HG02571 (cell line): ENCODE data around the gene ACKR2.
"Not testable (repeated sequence)": the region's sequence is repeated elsewhere in the genome, so short reads cannot be mapped to it uniquely, and the experiment has no call there.

Source experiments
- ATAC-seq: cut with Tn5 transposase; IDR thresholded peaks from one replicate; pipeline ENCODE4 v1.9.1; 2021; ENCODE audit warnings: mild to moderate bottlenecking, moderate library complexity; ENCODE audit not compliant: unreplicated experiment

Gene ACKR2

DNA sequence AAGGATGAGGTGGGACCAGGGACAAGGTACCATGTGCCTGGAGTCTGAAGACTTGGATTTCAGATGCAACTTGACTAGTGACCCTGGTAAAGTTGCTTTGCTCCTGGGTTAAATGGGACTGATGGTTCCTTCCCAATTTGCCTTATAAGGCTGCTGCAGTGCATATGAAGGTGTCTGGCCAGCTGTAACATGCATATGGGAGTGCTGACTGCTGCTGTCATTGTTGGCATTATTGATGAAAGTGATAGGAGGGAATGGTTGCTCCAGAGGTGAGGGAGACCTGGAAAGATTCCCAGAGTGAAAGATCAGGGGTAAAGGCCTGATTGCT lies 45.9 kb downstream of the ACKR2 start:
- no peak for ATAC-seq

DNA sequence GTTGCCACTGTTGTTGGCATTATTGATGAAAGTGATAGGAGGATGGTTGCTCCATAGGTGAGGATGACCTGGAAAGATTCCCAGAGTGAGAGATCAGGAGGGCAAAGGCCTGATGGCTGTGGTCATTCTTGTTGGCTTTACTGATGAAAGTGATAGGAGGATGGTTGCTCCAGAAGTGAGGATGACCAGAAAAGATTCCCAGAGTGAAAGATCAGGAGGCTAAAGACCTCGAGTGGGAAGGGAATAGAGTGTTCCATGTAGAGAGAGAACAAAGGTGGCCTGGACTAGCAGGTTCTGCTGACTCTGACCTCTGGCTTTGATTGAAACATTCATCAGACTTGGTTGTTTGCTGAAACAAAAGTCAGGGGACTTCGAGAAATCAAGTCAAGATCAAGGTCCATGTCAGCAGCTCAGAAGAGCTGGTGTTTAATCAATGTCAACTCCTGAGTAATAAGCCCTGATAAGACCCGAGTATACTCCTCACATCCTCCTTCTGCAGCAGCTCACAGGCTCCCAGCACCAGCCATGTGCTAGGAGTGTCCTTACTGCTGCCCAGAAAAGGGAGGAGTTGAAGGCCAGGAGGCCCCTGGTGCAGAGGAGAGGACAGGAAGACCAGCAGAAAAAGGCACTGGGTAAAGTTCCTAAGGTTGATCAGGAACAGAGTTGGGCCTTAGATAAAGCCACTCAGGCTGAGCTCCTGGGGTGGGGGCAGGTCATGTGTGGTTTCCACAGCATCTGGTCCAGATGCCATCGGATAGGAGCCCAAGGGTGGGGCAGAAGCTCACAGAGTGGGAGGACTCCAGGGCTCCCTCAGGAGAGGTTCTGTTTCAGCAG lies 46.5 kb downstream of the ACKR2 start:
- no peak for ATAC-seq

- ATAC-seq, result no peak
Measured at GRCh38 chr3:42856544-42856943, 47.3 kb downstream of the ACKR2 start.

DNA sequence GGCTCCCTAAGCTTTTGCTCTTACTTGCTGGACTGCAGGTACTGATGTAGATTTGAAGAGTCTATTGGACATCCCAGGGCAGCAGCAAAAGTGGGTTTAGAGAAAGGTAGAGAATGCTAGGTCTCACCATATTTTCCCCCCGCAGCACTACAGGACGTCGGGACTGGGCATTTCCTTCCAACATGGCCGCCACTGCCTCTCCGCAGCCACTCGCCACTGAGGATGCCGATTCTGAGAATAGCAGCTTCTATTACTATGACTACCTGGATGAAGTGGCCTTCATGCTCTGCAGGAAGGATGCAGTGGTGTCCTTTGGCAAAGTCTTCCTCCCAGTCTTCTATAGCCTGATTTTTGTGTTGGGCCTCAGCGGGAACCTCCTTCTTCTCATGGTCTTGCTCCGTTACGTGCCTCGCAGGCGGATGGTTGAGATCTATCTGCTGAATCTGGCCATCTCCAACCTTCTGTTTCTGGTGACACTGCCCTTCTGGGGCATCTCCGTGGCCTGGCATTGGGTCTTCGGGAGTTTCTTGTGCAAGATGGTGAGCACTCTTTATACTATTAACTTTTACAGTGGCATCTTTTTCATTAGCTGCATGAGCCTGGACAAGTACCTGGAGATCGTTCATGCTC lies 55.2 kb downstream of the ACKR2 start:
- ATAC-seq, result no peak

- no peak for ATAC-seq
Measured at GRCh38 chr3:42865256-42865655, 56.0 kb downstream of the ACKR2 start.

DNA sequence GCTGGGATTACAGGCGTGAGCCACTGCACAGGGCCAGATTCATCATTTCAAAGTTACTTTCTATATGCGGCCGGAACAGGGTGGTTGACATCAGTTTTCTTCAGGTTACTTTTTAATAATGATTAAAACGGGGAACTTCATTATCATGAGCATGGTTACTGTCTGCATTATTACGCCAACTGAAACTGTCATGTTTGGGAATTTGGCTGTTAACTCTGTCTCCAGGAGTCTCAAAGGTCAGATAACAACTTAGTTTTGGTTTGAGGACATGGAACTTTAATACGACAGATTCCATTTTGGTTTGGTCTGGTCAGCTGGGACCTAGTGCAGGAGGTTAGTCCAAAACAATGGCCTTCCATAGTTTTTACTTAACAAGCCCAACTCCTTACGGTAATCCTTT lies 57.9 kb downstream of the ACKR2 start:
- no peak for ATAC-seq

GRCh38 chr3:42868841-42869240 lies 59.6 kb downstream of the ACKR2 start:
- ATAC-seq, result no peak

- no peak for ATAC-seq
Measured at GRCh38 chr3:42871592-42872196, 62.4 kb downstream of the ACKR2 start.

- ATAC-seq, result no peak
Measured at GRCh38 chr3:42872718-42873117, 63.5 kb downstream of the ACKR2 start.

DNA sequence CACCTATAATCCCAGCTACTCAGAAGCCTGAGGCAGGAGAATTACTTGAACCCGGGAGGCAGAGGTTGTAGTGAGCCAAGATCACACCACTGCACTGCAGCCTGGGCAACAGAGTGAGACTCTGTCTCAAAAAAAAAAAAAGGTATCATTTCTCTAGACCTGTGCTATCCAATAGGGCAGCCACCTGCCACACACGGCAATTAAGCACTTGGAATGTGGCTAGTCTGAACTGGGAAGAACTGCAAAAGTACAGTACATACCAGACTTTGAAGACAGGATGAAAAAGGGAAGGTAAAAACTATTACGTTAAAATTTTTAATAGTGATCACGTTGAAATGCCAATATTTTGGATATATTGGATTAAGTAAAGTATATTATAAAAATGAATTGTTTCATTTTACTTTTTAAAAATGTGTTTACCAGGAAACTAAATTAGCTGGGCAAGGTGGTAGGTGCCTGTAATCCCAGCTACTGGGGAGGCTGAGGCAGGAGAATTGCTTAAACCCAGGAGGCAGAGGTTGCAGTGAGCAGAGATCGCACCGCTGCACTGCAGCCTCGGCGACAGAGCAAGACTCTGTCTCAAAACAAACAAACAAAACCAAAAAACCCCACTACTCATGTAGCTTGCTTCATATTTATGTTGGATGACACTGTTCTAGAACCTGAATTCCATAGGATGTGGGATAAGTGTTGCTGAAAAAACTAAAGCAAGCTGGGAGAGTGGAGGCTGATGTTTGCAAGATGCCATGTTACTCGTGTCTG lies 64.2 kb downstream of the ACKR2 start:
- ATAC-seq, result no peak

GRCh38 chr3:42874749-42875148 lies 65.5 kb downstream of the ACKR2 start:
- ATAC-seq, result no peak

DNA sequence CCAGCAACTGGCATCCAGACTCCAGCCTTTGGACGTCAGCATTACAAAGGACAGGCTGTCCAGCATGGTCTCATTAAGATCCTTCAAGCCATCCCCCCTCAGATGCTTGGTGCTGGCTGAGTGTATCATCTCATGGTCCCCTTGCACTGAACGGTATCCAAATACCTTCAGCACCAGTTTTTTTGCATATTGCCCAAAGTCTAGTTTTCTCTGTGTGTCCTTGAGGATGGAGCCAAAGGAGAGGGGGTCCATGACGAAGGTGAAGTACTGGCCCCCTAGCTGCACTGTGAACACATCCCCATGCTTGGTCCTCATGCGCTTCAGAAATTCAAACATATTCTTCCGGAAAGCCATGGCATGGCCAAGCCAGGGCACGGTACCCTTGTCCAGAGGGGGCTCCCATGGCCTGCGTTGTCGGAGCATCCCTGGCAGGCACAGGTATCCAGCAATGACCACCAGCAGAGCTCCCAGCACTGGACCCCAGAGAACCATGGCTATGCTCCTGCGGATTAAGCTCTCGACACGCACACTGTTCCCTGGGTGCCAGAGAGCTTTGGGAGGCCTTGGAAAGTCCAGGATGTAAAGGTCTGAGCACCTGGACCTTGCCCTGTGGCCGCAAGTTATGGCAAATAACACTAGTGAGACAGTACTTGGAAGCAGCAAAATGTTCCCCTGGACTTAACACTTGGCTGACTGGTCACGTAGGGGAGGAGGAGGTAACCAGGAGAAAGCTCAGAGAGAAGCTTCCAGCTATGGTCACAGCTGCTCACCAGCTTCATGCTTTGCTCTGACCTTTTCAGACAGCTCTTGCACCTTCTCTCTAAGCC lies 66.3 kb downstream of the ACKR2 start, which contains the start of gene CYP8B1:
CYP8B1 (minus strand) TSS at position 555 of the 827 bp plus-strand sequence; CDS start at position 492, 63 bp downstream.
- no peak for ATAC-seq

- no peak for ATAC-seq
Measured at GRCh38 chr3:42876401-42876800, 67.2 kb downstream of the ACKR2 start.

- no peak for ATAC-seq
Measured at GRCh38 chr3:42876940-42877720, 67.9 kb downstream of the ACKR2 start.

- ATAC-seq, result no peak
Measured at GRCh38 chr3:42877881-42878280, 68.6 kb downstream of the ACKR2 start.

GRCh38 chr3:42880183-42880582 lies 70.9 kb downstream of the ACKR2 start:
- no peak for ATAC-seq

- peak; percentile 96 for ATAC-seq
Measured at GRCh38 chr3:42880601-42881451, 71.6 kb downstream of the ACKR2 start.

GRCh38 chr3:42883251-42883930 lies 74.1 kb downstream of the ACKR2 start:
- not testable (repeated sequence) for ATAC-seq
